SK-N-MC (cell line): ENCODE data around the gene IFTAP.

ENCODE experiments used
- EZH2 ChIP-seq: fragments of 200-600 bp; sonication (generic); IDR thresholded peaks from one replicate; pipeline ENCODE4 v1.6.1; 2017; ENCODE audit warnings: antibody characterized with exemption
- FOXP2 ChIP-seq: optimal IDR thresholded peaks from 2 replicates; pipeline ENCODE3; 2011; ENCODE audit warnings: mild to moderate bottlenecking, moderate library complexity; ENCODE audit not compliant: insufficient read depth; ENCODE audit errors: extremely low read length, control extremely low read depth

- TF ChIP-seq EZH2 = no peak
- TF ChIP-seq FOXP2 = no peak
These were observed 29.2 kb upstream of the IFTAP start for GRCh38 chr11:36565031-36565610.
